Mesodermal cell (in vitro differentiated cells): Measurements from ENCODE around the gene TMEM207.
"Not testable (repeated sequence)": the region's sequence is repeated elsewhere in the genome, so short reads cannot be mapped to it uniquely, and the experiment has no call there.

Source experiments
- H3K27ac ChIP-seq: 2 replicates; pipeline ENCODE4 v1.7.0; 2013; ENCODE audit warnings: mild to moderate bottlenecking, low read depth, low read length, moderate library complexity; ENCODE audit not compliant: severe bottlenecking
- H3K36me3 ChIP-seq: 2 replicates; pipeline ENCODE4 v1.7.1; 2013; ENCODE audit warnings: mild to moderate bottlenecking, low read length, moderate library complexity; ENCODE audit not compliant: control insufficient read depth, insufficient read depth
- H3K4me1 ChIP-seq: one replicate; pipeline ENCODE4 v1.7.1; 2013; ENCODE audit warnings: mild to moderate bottlenecking, low read length; ENCODE audit not compliant: insufficient read depth, control insufficient read depth, poor library complexity, severe bottlenecking
- H3K4me3 ChIP-seq: 2 replicates; pipeline ENCODE4 v1.7.0; 2013; ENCODE audit warnings: low read length, control low read depth, mild to moderate bottlenecking; ENCODE audit not compliant: insufficient read depth, poor library complexity, severe bottlenecking; ENCODE audit errors: extremely low read depth
- H3K9me3 ChIP-seq: 2 replicates; pipeline ENCODE4 v1.7.1; 2013; ENCODE audit warnings: mild to moderate bottlenecking, low read length, moderate library complexity; ENCODE audit not compliant: control insufficient read depth
- WGBS, 2 experiments: methylation state at CpG; one replicate each; pipeline ENCODE4 v1.1.5; 2013; ENCODE audit warnings: missing lambda C conversion rate in 2 of 2; ENCODE audit not compliant: insufficient coverage in 2 of 2; 5-methylcytosine and 5-hydroxymethylcytosine counted together

TMEM207 gene

GRCh38 chr3:190486908-190487607 lies 37.4 kb upstream of the TMEM207 start:
- Histone ChIP-seq H3K27ac (no peak overlapping the region), H3K4me1 (no peaks in the 10 kb centered on the region), H3K9me3 (no peaks in the 10 kb centered on the region), H3K36me3 (no peaks in the 10 kb centered on the region), H3K4me3 (no peak overlapping the region)
- 80 to 90% methylated on average over 2 of the region's 4 CpGs for WGBS, 2 experiments

- Histone ChIP-seq H3K36me3 (no peaks in the 10 kb centered on the region), H3K9me3 (no peaks in the 10 kb centered on the region), H3K4me1 (no peaks in the 10 kb centered on the region), H3K27ac (no peak overlapping the region), H3K4me3 (no peak overlapping the region)
- WGBS, 2 experiments: no CpG with 5 or more reads among the region's 1 CpG
These were observed 36.8 kb upstream of the TMEM207 start for GRCh38 chr3:190486533-190486864.

- Histone ChIP-seq H3K36me3 (no peaks in the 10 kb centered on the region), H3K4me1 (no peaks in the 10 kb centered on the region), H3K27ac (no peak overlapping the region), H3K4me3 (no peak overlapping the region), H3K9me3 (no peaks in the 10 kb centered on the region)
- WGBS, 2 experiments: 73 to 89% methylated on average over 2 to 5 of the region's 6 CpGs
These were observed 36.3 kb upstream of the TMEM207 start for GRCh38 chr3:190485830-190486532.

- Histone ChIP-seq H3K4me1 (no peaks in the 10 kb centered on the region), H3K27ac (no peak overlapping the region), H3K9me3 (no peaks in the 10 kb centered on the region), H3K4me3 (no peak overlapping the region), H3K36me3 (no peaks in the 10 kb centered on the region)
- WGBS, 2 experiments: no CpG with 5 or more reads among the region's 2 CpGs
These were observed 32.1 kb upstream of the TMEM207 start for GRCh38 chr3:190481779-190482178.

GRCh38 chr3:190473261-190473660 lies 23.6 kb upstream of the TMEM207 start:
- not testable (repeated sequence) for H3K4me3 ChIP-seq, H3K9me3 ChIP-seq, H3K4me1 ChIP-seq, H3K36me3 ChIP-seq, H3K27ac ChIP-seq
- WGBS, 2 experiments: 80 to 100% methylated on average over 2 of the region's 25 CpGs

- H3K27ac ChIP-seq: no peak overlapping the region
- no peak overlapping the region for H3K4me3 ChIP-seq
- H3K9me3 ChIP-seq: no peaks in the 10 kb centered on the region
- H3K4me1 ChIP-seq: no peaks in the 10 kb centered on the region
- H3K36me3 ChIP-seq: no peaks in the 10 kb centered on the region
These were observed 18.2 kb upstream of the TMEM207 start for GRCh38 chr3:190467922-190468321.

- WGBS, 2 experiments: 0% methylated on average over 1 of the region's 2 CpGs; no CpG with 5 or more reads in 1 of the 2 experiments
- no peaks in the 10 kb centered on the region for H3K4me1 ChIP-seq
- no peak overlapping the region for H3K27ac ChIP-seq
- no peak overlapping the region for H3K4me3 ChIP-seq
- no peaks in the 10 kb centered on the region for H3K36me3 ChIP-seq
- no peaks in the 10 kb centered on the region for H3K9me3 ChIP-seq
These were observed 8.3 kb upstream of the TMEM207 start for GRCh38 chr3:190458040-190458439.

- no peak overlapping the region for H3K27ac ChIP-seq
- 80% methylated on average over 1 of the region's 1 CpG; no CpG with 5 or more reads in 1 of the 2 experiments for WGBS, 2 experiments
- H3K9me3 ChIP-seq: no peaks in the 10 kb centered on the region
- no peaks in the 10 kb centered on the region for H3K4me1 ChIP-seq
- H3K4me3 ChIP-seq: no peak overlapping the region
- H3K36me3 ChIP-seq: no peaks in the 10 kb centered on the region
These were observed 7.1 kb upstream of the TMEM207 start for GRCh38 chr3:190456770-190457169.

GRCh38 chr3:190455828-190456227 lies 6.1 kb upstream of the TMEM207 start:
- no peaks in the 10 kb centered on the region for H3K4me1 ChIP-seq
- H3K36me3 ChIP-seq: no peaks in the 10 kb centered on the region
- no peak overlapping the region for H3K4me3 ChIP-seq
- 100% methylated on average over 1 of the region's 2 CpGs for WGBS, 2 experiments
- H3K27ac ChIP-seq: no peak overlapping the region
- no peaks in the 10 kb centered on the region for H3K9me3 ChIP-seq

- Histone ChIP-seq H3K4me3 (no peak overlapping the region), H3K4me1 (peaks cover 15% of the 10 kb centered on the region), H3K36me3 (no peaks in the 10 kb centered on the region), H3K27ac (no peak overlapping the region), H3K9me3 (no peaks in the 10 kb centered on the region)
- WGBS, 2 experiments: 100% methylated on average over 1 of the region's 2 CpGs; no CpG with 5 or more reads in 1 of the 2 experiments
These were observed 1.4 kb downstream of the TMEM207 start for GRCh38 chr3:190448256-190448655.

GRCh38 chr3:190446573-190447279 lies 3.0 kb downstream of the TMEM207 start:
- Histone ChIP-seq H3K36me3 (no peaks in the 10 kb centered on the region), H3K4me3 (no peak overlapping the region), H3K27ac (no peak overlapping the region), H3K9me3 (no peaks in the 10 kb centered on the region), H3K4me1 (peaks cover 15% of the 10 kb centered on the region)
- WGBS, 2 experiments: 69% methylated on average over 3 of the region's 6 CpGs; no CpG with 5 or more reads in 1 of the 2 experiments
